H1 (cell line): ENCODE results near the gene KDF1. TPM values are rescaled to one million over a fixed set of nuclear protein-coding genes. Genes with fewer than 3 reads are reported as not detected.

Experiments used
- USF2 ChIP-seq: IDR thresholded peaks from 2 replicates; pipeline ENCODE4 v1.6.1; 2011; ENCODE audit warnings: low read length, improper control_type of control experiment
- polyA plus RNA-seq, 7 experiments: library from polyadenylated mRNA; depleted of rRNA in 3 of 7; stranded (reverse) in 5 of 7; unstranded in 2 of 7; fragments of >200 nt in 5 of 7; fragments of 200-250 nt in 2 of 7; gene quantifications; 1 replicate in 5 of 7; 2 replicates in 1 of 7; 4 replicates in 1 of 7; pipeline versions ENCODE4 v1.2.1 to v1.2.3, GENCODE V29; 2011 to 2013; ENCODE audit warnings: missing spikeins in 2 of 7, mixed read lengths in 2 of 7
- total RNA-seq: library from RNA; stranded (reverse); fragmentation: NEBNext Ultra II Directional; extraction: Animal tissue kit (Norgen Biotek cat#: 25700); gene quantifications from 2 replicates; pipeline ENCODE4 v1.2.1, GENCODE V29; 2021

The KDF1 gene
- total and polyA plus RNA-seq, 2 of the 8 experiments (the other 6 are each of a cell fraction or from before 2014, with no cell fraction given), result 16.9 to 37.5 TPM

GRCh38 chr1:26941311-26941710, 19.0 kb downstream of the KDF1 start (continued):
- no peak for TF ChIP-seq USF2
